ENCODE measurements around the gene FBXO47.
"Not testable (repeated sequence)": the region's sequence is repeated elsewhere in the genome, so short reads cannot be mapped to it uniquely, and the experiment has no call there.

The FBXO47 gene

DNA sequence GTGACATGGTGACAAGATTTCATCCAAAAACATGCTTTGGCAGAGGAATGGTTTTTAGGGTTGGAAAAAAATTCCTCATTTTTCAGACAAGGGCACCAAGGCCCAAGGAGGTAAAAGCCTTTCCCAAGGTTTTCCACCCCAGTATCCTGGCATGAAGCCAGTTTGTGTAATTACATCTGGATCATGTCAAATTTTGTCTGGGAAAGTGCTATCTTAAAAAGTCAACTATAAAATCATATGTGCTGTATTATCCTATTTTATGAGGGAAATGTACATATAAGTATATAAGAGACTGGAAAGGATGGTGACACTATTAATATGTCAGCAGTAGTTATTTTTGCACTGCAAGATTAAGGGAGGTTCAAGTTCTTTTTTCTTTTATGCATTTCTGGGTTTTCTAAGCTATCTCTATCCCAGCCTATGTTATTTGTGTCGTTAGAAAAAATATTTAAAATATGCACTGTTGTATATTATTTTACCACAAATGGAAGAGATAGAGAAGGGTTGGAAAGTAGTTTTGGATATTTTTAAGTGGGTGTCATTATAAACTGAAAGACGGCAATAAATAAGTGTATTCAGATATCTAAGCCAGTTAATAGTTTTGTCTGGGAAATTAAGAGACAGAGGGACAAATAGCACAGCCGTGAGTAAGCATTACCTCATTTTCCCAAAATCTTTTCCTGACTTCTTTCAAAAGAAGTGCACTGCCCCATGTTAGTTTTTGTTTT is 13.5 kb upstream of the FBXO47 start:
- DNase-seq (ENCODE audit: low spot score): no peak

DNA sequence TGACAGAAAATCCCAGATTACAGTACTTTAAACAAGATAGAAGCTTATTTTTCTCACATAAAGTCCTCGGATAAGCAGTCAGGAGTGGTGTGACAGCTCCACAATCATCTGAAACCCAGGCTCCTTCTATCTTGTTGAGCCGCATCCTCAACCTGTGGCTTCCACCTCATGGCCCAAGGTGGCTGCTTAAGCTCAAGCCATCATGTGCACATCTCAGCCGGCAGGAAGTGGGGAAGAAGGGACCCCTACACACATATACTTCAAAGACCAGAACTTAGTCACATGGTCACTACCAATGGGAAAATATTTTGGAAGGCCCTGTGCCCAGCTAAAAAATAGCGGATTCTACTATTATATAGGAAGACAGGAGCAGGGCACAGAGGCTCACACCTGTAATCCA is 11.0 kb upstream of the FBXO47 start:
- DNase-seq (ENCODE audit: low spot score): no peak

DNA sequence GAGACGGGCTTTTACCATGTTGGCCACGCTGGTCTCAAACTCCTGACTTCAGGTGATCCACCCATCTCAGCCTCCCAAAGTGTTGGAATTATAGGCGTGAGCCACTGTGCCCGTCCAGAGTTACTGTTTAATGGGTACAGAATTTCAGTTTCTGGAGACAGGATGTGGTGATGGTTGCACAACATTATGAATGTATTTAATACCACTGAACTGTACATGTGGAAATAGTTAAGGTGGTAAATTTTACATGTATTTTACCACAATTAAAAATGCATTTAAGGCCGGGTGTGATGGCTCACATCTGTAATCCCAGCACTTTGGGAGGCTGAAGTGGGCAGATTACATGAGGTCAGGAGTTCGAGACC is 9.0 kb upstream of the FBXO47 start:
- DNase-seq (ENCODE audit: low spot score): not testable (repeated sequence)

DNA sequence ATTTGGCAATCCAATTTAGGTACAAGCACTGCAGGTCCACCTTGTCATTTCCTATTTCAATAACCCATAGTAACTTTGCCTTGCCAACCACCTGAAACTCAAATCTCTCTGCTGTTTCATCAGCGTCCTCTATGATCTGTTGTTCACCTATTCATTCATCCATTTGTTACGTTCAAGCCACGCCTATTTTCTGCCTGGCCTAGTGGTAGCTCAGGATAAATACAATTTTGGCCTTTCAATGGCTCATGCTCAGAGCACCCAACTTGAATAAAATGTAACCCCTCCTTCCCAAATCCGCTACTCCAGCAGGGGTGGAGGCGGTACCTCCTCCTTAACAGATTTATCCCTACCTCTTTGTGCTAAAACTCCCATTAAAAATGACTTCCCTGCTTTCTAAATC is 3.6 kb upstream of the FBXO47 start:
- no peak for DNase-seq (ENCODE audit: low spot score)

DNA sequence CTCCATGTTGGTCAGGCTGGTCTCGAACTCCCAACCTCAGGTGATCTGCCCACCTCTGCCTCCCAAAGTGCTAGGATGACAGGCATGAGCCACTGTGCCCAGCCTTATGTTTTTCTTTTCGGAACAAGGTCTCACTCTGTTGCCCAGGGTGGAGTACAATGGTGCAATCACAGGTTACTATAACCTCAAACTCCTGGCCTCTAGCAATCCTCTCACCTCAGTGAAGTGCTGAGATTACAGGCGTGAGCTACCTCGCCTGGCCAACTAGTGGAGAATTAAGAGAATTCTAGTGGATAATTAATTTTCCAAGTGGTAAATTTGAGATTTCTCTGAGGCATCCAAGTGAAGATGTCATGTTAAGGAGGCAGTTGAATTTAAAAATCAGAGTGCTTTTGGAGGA is 2.9 kb upstream of the FBXO47 start:
- no peak for DNase-seq (ENCODE audit: low spot score)

DNA sequence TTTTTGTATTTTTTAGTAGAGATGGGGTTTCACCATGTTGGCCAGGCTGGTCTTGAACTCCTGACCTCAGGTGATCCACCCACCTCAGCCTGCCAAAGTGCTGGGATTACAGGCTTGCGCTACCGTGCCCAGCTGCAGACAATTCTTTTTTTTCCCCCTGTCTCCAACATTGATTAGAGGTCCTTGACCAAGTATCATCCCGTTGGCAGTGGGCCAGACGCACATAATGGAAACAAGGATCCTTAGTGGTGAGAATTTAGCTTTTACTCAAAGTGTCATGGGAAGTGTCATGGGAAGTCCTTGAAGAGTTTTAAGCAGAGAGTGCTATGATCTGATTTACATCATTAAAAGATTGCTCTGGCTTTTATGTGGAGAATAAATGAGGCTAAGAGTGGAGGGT is 2.1 kb upstream of the FBXO47 start:
- no peak for DNase-seq (ENCODE audit: low spot score)

DNA sequence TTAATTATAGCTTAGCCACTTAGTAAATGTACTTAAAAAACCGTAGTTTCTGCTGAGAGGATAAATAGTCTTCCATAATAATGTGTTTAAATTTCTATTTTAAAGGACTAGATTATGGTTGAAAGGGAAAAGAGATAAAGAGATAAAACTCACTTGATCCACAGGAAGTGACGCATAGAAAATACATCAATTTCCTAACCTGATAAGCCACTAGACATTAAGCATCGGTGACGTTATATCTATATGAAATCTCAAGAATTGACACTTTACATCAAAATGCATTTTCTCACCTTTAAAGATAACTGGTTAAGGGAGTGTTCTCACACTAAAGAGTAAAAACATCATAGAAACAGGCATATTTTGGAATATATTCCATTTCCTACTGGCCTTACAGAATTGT is 5.8 kb downstream of the FBXO47 start:
- no peak for DNase-seq (ENCODE audit: low spot score)

DNA sequence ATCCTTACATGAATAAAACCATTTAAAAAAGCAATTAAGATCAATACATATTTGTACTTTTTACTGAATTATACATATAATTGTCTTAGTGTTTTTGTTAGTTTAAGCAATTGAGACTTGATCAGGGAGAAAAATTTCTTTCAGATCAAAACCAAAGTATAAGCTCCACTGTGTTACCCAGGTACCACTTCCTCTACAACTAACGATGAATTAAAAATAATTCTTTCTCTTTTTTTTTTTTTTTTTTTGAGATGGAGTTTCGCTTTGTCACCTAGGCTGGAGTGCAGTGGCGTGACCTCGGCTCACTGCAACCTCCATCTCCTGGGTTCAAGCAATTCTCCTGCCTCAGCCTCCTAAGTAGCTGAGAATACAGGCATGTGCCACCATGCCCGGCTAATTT is 6.8 kb downstream of the FBXO47 start:
- no peak for DNase-seq (ENCODE audit: low spot score)

DNA sequence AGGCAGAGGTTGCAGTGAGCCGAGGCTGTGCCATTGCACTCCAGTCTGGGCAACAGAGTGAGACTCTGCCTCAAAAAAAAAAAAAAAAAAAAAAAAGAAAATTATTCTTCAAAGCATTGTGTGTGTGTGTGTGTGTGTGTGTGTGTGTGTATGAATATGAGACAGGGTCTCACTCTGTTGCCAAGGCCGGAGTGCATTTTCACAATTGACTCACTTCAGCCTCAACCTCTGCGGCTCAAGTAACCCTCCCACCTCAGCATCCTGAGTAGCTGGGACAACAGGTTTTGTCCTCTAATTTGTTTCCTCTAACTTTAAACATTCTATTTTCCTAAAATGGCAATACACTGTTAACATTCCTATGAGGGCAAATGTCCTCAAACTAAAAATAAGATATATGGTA is 7.7 kb downstream of the FBXO47 start:
- DNase-seq (ENCODE audit: low spot score): no peak

DNA sequence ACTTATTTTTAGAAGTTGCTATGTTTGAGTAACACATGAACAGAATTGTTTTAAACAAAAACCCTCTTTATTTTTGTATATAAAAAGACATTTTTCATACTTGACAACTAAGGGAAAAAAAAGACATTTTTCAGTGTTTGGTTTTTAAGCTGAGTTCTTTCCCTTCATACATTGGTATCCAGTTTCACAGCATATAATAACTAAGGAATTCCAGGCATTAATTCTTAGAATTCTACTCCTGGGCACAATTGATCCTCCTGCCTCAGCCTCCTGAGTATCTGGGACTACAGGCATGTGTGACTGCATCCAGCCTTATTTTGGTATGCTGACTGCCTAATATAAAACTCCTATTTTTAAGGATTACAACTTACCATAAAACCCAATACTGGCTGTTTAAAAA is 8.4 kb downstream of the FBXO47 start:
- DNase-seq (ENCODE audit: low spot score): no peak

DNA sequence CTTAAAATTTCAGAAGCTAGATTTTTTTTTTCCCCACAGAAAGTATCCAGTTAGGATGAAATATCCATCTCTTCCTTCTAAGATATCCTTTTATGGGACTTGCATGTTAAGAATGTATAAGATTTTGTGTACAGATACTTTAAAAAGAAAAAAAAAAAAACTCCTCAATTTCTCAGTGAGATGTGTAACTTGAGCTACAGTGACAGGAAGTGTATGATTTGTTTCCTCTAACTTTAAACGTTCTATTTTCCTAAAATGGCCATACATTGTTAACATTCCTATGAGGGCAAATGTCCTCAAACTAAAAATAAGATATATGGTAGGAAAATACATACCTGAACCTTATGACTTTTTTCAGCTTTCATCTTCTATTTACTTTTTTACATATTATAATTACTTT is 8.9 kb downstream of the FBXO47 start:
- no peak for DNase-seq (ENCODE audit: low spot score)

DNA sequence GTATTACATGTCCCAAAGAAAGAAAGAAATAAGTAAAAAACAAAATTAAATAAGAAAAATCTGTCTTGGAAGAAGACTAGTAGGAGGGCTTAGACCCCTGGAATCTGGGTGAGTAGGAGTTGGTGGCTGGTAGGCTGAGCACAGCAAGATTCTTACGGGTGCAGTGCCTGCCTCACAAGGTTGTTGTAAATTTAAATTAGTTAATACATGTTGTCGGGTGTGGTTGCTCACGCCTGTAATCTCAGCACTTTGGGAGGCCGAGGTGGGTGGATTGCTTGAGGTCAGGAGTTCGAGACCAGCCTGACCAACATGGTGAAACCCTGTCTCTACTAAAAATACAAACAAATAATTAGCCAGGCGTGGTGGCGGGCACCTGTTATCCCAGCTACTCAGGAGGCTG is 13.4 kb downstream of the FBXO47 start:
- not testable (repeated sequence) for DNase-seq (ENCODE audit: low spot score)

DNA sequence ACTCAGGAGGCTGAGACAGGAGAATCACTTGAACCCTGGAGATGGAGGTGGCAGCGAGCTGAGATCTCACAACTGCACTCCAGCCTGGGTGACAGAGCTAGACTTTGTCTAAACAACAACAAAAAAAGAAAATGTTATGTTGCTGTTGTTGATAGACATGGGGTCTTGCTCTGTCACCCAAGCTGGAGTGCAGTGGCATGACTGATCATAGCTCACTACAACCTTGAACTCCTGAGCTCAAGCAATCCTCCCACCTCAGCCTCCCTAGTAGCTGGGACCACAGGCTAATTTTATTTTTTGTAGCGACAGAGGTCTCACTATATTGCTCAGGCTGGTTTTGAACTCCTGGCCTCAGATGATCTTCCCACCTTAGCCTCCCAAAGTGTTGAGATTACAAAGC is 20.0 kb downstream of the FBXO47 start:
- DNase-seq (ENCODE audit: low spot score): no peak

DNA sequence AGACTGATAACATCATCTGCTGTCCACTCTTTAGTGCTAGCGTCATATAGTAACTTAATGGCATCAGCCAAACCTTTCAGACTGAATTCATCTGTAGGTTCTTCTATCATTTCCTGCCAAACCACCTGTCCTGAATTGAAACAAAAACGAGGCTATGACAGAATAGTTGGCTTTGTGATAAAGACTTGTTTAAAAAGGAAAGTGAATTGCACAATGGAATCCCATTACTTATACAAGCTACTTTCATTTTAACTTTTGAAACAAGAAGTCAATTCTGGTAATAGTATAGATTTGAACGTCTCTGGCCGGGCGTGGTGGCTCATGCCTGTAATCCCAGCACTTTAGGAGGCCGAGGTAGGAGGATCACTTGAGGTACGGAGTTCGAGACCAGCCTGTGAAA is 23.6 kb downstream of the FBXO47 start:
- no peak for DNase-seq (ENCODE audit: low spot score)

DNA sequence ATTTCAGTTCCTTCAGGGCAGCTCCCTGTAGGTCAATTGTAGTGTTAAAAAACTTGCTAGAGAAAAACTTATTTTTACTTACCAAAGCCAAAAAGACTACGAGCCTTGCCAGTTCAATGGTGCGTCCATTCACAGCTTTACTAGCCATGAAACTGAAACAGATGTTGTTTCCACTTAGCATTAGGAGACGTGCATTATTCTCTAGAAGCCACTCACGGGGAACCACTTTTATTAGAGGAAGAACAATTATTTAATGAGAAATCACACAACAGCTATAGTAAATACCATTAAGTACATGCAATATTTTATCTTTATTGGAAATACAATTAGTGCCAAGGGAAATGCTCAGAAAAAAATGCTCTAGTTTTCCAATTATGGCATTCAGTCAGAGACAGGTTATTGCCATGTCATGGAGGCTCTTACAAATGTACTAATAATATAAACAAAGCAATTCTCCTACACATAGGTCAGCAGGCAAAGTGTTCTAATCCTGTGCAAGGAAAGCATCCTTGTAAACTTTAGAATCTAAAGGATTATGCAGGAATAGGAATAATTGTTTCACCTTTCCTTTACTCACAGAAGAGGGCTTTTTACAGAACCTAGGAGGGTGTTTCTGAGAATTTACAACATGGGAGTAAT is 24.4 kb downstream of the FBXO47 start:
- no peak for DNase-seq (ENCODE audit: low spot score)

DNA sequence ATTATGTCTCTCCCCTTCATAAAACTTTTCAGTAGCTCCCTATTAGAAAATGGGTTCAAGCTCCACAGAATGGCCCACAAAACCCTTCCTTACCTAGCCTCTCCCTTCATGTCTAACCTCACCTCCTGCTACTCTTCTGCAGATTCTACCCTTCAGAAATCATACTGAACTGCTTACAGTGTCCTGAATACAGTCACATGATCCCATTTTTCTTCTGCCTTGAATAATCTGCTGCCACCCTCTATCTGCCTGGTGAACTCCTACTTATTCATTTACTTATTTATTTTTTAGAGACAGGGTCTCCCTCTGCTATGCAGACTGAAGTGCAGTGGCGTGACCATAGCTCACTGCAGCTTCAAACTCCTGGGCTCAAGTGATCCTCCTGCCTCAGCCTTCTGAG is 26.8 kb downstream of the FBXO47 start:
- DNase-seq (ENCODE audit: low spot score): no peak

DNA sequence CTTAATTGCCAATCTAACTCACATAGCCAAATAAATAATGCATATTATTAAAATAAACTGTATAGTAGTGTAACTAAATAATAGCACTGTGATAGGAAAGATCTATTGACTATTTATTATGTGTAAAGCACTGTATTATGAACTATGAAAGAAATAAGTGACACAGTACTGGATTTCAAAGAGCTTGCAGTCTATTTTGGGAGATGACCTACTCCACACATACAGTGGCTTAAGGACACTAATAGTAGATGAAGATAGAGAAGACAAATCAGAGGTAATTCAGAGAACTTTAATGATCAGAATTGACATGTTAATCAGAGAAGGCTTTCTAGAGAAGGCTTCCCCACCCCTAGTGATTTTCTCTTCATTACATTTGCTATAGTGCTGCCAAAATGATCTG is 27.2 kb downstream of the FBXO47 start:
- DNase-seq (ENCODE audit: low spot score): no peak

DNA sequence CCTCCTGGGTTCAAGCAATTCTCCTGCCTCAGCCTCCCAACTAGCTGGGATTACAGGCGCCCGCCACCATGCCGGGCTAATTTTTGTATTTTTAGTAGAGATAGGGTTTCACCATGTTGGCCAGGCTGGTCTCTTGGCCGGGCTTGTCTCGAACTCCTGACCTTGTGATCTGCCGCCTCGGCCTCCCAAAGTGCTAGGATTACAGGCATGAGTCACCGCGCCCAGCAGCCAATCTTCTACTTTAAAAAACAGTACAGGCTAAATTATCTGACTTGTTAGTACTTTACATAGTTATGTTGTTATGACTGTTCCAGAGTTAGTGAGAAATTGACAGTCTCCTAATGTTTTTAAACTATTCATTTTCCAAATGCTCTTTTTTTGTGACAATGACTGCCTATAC is 33.2 kb downstream of the FBXO47 start:
- DNase-seq (ENCODE audit: low spot score): not testable (repeated sequence)

DNA sequence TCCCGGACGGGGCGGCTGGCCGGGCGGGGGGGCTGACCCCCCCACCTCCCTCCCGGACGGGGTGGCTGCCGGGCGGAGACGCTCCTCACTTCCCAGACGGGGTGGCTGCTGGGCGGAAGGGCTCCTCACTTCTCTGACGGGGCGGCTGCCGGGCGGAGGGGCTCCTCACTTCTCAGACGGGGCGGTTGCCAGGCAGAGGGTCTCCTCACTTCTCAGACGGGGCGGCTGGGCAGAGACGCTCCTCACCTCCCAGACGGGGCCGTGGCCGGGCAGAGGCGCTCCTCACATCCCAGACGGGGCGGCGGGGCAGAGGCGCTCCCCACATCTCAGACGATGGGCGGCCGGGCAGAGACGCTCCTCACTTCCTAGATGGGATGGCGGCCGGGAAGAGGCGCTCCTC is 36.4 kb downstream of the FBXO47 start:
- not testable (repeated sequence) for DNase-seq (ENCODE audit: low spot score)

DNA sequence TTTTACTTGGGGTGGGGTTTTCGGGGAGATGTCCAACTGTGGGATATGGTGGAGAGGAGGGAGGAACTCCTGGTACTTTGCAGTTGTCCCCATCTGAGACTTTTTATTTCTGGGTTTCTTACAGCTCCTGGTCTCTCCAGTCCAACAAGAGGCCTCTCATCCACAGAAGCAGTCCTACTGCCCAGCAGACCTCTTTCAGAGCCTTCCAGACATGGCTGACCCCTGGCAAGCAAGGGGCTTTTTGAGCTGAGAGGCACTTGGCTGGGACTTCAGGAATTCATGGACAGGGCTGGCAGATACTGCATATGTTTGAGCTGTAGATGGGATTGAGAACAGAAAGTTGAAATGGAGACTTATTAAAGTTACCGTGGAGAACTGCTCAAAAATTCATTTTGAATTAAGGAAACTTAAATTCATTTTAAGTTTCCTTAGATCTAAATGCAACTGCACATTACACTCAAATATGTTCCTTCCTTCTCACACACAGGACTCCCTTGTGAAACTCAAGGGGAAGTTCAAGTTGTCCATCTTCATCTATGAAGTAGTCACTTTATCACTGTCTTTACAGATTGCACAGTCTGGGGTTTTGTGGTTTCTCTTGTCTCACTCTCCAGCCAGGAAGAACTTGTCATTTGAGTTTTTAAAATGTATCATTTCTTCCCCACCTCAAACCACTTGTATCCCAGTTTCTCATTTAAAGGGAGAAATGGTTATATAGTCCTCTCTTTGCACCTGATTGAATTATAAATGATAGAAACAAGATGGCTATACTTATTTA is 40.7 kb downstream of the FBXO47 start:
- no peak for DNase-seq (ENCODE audit: low spot score)

DNA sequence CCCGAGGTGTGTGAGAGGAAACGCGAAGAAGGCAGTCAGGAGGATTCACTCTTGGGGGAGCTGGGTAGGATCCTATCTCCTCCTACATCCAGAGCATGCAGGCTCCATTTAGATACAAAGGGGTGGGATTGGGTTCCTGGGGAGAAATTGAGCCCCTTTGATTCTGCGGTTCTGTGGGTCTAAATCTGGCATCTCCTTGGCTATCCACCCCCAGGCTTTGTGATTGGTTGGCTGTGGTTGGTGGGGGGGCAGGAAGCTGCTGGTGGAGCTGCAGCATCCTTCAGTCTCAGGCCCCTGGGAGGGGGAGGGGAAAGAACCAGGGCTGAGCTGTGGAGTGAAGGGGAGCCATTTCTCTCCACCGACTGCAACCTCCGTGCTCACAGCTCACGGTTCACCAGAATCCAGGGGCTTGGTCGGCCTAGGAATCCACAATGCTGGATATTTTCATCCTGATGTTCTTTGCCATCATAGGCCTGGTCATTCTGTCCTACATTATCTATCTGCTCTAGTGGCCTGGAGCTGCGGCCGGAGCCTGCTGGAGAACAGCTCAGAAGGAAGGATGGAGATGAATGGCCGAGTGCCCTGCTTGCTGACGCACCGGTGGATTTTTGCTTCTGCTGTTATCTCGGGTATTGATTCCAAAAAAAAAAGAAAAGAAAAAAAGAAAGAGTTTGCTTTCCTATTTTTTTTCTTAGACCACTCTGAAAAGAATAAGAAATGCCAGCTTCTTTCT is 41.8 kb downstream of the FBXO47 start, which contains the start of gene LASP1NB:
TSS of gene LASP1NB (plus strand) at position 352 of the 733 bp plus-strand sequence.
- no peak for DNase-seq (ENCODE audit: low spot score)

DNA sequence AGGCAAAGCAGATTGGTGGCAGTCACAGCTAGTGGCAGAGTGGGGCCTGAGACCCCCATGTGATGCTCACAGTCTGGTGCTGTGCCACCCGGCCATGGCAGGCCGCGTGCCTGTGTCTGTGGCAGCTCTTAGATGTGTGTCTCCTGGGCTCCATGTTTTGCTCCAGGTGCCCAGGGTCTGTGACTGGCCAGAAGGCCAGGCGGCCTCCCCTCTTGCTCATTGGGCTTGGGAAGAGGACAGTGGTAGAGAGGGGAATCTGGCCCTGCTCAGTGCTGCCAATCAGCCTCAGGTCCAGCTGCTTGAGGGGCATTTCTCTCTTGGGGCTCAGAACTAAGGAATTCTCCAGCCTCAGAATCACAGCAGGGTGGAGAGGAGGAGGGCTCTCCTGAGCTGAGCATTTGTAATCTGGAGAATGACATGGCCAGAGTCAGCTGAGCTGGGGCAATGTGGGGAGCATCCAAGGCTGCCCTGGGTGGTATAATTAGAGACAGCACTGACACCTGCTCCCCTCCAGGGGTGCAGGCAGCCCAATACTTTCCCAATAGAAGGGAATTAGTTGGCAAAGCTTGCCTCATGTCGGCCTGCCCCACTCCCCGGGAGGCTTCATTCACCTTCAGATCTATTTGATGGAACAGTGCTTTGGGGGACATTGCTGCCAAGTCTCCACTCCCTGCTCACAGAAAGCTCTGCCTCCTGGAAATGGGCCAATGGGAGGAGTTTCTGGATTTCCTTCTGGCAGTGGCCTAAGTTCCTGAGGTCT is 44.5 kb downstream of the FBXO47 start:
- no peak for DNase-seq (ENCODE audit: low spot score)
